GM11168 (cell line): ENCODE data around the gene ZBTB21.
"Not testable (repeated sequence)": the region's sequence is repeated elsewhere in the genome, so short reads cannot be mapped to it uniquely, and the experiment has no call there.

ENCODE experiments used
- in situ Hi-C: fragments of 300-500 bp; cut with MboI; formaldehyde crosslinking; loops from one replicate; pipeline ENCODE4 v1.12.0; 2022; ENCODE audit warnings: low sequenced_read_pairs; ENCODE audit not compliant: unreplicated experiment

The ZBTB21 gene

DNA sequence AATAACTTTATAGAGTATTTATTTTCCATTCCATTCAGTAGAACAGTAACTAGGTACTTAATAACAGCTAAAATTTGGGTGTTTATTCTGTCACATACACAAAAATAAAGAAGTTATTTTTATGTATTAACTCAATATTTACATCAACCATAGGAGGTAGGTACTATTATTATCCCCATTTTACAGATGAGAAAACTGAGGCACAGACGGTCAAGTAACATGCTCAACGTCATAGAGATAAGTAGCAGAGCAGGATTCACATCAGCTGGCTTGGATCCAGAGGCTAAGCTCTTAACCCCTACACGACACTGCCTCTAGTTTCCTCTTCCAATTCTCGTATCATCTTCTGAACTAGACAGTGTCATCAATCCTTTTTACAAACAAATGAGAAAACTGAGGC lies 9.3 kb downstream of the ZBTB21 start:
- in situ Hi-C loops: loop anchor here (10.0 kb wide), 1 partner anchor 114 kb away; no protein-coding TSS in a partner anchor

DNA sequence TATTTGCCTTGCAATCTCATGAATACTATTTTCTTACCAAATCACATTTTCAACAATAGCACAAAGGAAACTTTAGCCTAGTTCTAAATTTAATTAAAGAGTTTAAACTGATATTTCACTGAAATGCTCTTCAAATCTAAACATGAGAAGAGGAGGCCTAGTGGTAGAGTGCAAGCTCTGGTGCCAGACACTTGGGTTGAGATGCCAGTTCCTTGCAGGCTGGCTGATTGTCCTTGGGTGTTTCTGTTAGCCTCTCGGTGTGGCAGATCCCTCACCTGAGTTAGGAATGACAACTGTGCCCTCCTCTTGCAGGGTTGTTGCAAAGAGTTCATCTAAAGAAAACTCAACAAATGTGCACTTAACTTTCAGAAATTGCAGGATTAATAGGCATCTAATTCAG lies 12.5 kb downstream of the ZBTB21 start:
- in situ Hi-C loops: no loop called here

DNA sequence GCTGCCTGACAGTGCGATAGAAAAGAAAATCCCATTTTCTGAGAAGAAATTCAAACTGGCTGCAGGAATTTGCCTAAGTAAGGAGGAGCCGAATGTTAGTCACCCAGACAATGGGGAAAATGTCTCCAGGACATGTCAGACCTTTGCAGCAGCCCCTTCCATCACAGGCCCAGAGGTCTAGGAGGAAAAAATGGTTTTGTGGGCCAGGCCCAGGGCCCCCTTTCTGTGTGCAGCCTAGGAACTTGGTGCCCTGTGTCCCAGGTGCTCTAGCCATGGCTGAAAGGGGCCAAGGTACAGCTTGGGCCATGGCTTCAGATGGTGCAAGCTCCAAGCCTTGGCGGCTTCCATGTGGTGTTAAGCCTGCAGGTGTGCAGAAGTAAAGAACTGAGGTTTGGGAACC lies 14.6 kb downstream of the ZBTB21 start:
- in situ Hi-C loops: no loop called here

DNA sequence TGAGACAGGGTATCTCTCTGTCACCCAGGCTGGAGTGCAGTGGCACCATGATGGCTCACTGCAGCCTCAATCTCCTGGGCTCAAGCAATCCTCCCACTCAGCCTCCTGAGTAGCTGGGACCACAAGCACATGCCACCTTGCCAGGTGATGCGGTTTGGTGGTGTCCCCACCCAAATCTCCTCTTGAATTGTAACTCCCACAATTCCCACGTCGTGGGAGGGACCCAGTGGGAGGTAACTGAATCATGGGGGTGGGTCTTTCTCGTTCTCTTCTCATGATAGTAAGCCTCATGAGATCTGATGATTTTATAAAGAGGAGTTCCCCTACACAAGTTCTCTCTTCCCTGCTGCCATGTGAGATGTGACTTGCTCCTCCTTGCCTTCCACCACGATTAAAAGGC lies 15.5 kb downstream of the ZBTB21 start:
- in situ Hi-C loops: not testable (repeated sequence)

DNA sequence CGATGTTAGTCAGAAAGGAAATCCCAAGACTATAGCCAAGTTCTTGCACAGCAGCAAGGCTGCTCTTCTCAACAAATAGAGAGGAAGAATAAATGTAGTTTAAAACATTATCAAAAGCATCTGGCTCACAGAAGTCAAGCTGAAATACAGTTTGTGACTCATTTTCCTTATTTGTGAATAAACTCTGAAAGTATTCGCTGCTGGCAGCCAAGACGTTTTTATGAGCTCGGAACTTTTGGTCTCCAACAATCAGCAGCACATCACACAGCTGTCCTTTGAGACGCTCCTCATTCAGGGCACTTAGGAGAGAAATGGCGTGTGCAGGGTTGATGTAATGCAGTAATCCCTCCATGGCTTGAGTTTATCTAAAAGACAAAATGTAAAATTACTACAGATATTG lies 16.4 kb downstream of the ZBTB21 start:
- in situ Hi-C loops: no loop called here

DNA sequence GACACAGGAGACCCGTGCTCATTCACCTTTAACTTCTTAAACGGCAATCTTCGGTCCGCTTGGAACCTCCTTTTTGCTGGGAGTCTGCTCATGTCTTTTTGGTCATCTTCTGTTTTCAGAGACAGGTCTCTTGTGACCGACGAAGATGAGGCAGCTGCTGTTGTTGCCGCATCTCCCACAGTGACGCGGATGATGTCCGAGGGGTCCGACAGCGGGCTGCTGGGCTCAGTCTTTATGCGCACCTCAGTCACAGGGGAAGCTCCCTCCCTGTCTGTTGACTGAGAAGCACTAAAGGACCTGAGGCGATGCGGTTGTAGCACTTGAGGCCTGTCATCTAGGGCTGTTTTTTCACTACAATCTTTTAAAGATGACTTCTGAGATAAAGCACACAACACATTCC lies 17.6 kb downstream of the ZBTB21 start:
- in situ Hi-C loops: no loop called here

DNA sequence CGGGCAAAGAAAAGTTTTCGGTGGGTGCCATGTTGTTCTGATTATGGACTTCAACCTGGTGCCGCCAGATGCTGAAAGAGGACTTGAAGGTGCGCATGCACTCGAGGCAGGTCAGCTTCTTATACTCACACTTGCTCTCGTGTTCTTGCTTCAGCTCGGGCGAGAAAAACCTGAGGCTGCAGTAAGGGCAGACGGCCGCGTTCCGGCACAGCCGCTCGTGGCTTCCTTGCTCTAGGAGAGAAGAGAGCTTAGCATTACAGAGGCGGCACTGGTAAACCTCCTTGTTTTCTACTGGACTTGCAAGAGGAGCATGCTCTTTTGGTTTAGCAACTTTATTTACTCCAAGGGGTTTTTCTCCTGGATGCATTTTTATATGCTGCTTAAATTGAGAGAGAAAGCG lies 18.5 kb downstream of the ZBTB21 start:
- in situ Hi-C loops: no loop called here

DNA sequence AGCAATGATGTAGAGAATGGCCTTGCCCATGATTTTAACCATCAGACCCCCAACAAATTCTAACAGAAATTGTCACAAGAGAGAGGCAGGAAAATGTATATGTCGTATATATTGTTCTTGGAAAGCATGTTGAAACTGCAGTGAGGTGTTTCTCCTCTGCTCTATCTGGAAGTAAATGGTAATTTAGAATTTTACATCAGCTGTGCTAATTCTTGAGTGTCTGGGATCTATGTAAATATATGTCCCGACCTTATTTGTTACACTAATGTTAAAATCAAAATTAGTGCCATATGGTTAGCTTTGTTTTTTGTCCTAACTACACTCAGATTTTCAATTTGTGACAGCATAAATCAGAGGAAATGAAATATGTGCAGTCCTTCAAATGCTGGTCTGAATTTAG lies 20.5 kb downstream of the ZBTB21 start:
- in situ Hi-C loops: no loop called here

DNA sequence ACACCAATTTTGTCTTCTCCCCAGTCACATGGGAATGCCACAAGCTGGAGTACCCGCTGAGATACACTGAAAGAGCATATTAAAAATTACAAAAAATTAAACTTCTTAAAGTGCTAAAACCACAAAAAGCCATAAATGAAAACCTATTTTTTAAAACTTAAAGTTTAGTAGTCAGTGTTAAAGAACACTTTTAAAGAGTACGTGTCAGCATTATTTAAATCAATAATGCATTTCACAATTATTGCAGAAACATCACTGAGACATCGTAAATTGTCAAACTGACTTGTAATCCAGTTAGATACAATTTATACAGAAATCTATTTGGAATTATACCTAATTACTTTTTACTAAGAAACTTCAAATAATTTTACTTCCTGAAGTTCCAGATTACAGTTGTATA lies 22.9 kb downstream of the ZBTB21 start:
- in situ Hi-C loops: no loop called here

DNA sequence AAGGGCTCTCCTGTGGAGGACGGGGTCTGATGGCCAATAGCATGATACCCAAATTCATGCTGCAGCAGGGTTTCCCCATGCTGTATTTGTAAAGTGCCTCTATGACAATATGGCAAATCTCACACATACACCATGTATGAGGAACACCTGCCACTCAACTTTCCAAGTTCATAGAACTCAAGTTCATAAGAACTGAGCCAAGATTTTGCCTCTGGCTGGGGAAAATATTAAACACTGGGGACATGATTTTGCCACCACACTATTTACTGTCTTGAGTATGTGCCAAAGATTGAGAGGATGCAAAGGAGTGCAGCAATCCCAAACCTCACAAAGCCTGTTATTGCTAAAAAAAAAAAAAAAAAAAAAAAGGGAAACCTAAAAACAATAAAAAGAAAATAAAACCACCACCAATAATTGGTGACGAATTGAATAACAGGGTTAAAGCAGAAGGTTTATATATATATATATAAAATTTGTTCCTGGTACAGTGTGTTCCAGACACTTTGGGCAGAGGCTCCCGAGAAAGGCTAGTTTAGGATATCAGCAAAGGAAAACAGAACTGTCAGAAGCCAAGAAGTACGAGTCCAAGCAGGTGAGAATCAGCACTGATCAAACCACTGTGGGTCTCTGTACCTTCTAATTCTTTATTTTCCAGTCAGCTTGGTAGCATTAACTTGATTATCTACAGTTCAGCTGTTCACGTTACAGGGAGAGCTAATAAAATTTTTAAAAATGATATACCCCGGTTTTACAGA lies 24.3 kb downstream of the ZBTB21 start:
- in situ Hi-C loops: no loop called here

DNA sequence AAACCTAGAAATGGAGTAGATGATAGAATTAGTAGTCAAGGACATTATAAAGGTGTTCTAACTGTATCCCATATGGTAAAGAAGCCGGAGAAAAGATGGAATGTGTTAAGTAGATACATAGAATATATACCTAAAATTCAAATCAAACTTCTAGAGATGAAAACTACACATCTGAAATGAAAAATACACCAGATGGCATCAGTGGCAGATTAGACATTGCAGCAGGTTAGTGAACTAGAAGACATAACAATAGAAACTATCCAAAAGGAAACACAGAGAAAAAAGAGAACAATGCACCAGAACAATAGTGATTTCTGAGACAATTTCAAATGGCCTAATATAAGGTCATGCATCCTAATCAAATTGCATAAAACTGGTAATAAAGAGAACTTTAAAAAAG lies 26.9 kb downstream of the ZBTB21 start:
- in situ Hi-C loops: no loop called here

DNA sequence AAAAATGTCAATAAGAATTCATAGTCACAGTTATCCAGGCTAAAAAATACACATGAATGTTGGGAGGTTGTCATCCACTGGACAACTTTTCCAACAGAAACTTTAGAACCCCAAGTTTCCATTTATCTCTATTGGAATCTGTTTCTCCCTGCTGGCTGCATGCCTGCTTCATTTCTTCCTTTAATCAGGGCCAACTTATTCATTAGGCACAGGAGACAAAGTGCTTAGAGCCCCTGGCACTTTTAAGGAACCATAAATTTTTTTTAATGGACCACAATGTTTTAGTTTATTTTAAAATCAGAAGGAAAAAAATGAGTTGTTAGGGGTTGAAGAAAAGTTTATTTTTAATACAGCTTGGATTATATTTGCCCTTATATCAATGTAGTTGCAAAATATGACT lies 29.6 kb downstream of the ZBTB21 start:
- in situ Hi-C loops: no loop called here

DNA sequence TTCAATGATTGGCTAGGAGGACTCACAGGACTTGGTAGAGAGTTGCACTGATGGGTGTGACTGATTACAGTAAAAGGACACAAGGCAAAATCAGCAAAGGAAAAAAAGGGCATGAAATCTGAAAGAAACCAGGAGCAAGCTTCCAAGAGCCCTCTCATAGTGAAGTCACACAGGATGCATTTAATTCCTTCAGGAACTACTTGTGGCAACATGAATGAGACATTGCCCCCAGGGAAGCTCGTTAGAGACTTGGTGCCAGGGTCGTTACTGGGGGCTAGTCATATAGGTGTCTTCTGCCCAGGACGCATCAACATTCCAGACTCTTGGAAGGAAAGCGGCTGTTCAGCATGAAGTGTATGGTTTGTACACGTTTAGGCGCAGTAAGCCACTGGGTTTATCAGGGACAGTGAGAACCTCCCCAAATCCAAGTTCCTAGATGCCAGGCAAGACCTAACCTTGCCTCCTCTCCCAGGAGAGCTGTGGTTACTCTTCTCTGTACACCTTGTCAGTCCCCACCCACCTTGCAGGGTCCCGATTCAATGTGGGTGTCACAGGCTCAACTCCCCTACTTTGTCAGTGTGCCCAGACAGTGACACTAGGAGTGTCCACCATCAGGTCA lies 30.3 kb downstream of the ZBTB21 start:
- in situ Hi-C loops: no loop called here

DNA sequence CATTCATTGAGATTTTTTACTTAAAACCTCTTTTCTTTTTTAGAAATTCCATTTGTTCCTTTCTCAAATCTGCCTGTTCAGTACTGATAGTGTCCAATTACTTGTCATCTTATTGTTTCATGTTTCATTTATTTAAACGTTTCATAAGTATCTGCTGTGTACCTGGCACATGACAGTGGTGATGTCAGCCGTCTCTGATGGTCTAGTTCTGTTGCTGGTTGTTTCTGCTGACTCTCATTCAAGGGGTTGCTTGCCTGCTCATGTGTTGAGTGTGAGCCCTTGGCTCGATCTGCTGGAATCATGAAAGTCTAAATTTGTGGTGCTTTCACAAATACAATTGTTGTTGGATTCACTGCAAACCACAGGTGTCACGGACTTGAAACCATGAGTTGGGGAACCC lies 30.8 kb downstream of the ZBTB21 start:
- in situ Hi-C loops: no loop called here

DNA sequence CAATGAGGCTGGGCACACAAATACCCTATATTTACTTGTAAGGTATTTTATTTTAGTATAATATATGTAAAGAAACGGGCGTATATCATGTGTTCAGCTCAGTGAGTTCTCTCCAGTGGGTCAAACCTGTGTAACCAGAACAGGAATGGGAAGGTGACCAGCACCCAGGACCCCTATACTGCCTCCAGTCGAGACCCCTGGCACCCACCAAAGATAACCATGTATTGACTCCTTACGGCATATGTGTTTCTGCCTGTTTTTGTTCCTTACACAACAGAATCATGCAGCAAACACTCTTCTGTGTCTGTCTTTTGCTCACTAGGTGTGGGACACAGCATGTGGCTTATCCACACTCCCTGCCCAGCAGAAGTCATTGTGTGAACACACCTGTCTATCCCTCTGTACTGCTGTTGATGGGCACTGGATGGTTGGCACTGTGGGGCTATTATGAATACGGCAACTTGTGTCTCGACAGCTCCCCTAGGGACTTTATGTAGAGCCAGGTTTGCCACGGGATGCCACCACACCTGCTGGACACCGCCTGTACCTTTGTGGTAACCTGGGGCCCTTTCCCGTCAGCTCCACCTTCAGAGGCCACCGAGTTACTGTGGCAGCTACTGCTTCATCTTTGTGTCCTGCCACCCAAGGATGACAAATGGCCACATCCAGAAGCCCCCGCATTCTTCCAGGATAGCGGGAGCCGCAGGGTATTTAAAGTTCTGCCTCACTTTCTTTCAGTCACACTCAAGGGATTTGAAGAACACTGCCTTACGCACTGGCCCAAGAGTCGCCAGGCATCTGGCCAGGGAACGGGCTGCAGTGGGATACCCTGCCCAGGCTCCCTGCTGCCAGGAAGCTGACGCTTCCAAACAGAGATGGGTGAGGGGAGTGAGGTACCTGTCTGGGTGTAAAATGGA lies 32.9 kb downstream of the ZBTB21 start:
- in situ Hi-C loops: no loop called here

DNA sequence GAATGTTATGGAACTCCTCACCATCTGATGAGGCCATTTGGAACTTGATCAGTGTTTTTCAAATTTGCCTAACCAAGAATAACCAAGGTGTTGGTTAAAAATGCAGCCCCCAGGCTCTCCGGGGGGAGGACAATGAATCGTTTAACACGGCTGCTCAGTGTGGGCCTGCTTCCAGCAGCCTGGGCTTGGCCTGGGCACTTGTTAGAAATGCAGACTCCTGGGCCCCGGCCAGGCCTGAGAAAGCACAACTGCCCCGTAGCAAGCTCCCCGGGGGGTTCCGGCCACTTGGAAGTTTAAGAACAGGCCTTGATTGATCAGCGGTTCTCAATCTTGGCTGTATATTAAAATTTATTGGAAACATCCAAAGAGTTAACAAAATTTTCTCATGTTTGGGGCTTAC lies 33.5 kb downstream of the ZBTB21 start:
- in situ Hi-C loops: no loop called here

DNA sequence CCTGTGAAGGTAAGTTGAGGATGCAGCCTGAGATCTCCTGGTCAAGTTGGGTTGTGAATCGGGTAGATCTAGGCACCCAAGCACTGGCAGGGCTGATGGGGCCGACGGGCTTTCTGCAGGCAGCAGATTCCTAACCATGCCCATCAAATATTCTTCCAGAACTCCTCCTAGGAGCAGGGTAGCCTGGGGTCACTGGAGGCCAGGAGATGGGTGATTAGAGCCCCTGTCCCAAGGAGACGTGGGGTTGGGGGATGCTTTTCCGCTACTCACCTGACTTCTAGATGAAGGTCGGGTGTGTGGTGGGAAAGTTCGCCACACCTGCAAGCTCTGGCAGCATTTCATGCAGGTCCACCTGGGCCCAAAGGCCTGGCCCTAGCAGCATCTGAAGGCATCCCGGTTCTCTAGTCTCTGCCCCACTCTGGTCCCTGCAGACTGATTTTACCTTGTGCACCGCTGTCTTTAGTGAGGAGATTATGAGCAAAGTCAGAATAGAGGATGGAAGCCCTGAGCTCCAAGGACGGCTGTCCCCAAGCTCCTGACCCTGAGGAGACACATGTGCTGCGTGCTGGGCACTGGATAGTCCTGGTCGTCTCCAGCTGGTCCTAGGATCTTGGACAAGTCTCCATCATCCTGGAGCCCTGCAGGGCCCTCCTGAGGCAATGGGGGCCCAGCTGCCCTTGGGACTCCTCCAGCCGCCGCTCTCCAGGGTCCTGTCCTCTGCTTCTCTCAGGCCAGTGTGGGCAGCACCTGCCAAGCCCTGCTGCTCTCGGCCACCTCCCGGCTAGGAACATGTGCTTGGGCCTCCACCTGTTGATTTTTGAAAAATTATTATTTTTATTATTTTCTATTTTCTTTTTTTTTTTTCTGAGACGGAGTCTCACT lies 34.5 kb downstream of the ZBTB21 start:
- in situ Hi-C loops: no loop called here

DNA sequence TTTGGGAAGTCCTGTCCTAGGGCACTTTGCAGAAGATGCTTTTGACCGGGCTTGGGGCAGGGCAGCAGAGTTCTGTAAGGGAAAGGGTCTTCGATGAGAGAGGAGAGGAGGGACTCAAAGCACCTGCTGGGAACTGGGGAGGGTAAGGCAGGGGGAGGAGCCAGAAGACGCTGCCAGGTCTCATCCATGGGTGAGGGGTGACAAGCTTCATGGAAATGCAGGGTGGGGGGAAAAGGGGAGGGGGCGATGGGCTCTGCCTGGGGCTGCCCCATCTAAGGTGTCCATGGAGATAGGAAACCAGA lies 35.5 kb downstream of the ZBTB21 start:
- in situ Hi-C loops: no loop called here

DNA sequence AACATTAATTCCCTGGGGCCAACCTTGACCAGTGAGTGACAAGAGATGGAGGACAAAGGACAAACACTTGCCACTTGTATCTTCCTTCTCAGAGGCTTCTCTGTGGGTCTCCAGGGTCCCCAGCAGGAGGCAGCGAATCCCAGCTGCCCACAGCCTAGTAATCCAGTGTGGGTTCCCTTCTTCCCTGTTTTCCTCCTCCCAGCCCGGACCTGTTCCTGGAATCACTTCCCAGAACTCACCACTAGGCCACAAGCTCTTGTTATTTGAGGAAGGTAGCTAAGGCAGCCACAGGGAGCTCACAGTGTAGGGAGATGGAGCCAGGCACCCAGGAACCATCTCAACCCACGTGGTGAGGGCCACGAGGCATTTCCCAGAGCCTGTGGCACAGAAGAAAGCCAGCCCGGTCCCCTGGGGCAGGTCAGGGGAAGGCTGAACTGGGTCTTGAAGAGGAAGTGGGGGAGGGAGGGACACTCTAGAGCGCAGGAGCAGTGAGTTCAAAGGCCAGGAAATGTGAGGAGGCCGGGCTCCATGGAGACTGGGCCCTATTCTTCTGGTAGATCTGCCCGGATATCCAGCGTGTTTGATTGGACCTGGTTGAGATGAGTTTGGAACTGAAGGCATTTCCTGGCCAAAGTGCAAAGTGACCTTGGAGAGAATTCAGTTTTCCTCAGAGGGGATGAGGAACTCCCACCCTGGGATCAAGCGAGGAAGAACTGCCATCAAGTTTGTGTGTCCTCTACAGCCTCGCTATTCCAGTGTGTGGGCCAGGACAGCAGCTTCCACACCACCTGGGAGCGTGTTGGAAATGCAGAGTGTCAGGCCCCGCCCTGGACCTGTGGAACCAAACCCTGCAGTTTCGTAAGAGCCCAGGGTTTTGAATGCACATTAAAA lies 36.1 kb downstream of the ZBTB21 start:
- in situ Hi-C loops: no loop called here
